ENCODE measurements around the gene CCNG2.

The CCNG2 gene

GRCh38 chr4:77167173-77167572 is 10.2 kb downstream of the CCNG2 start:
- ATAC-seq = no peak
- TF ChIP-seq ISL1 (CRISPR knock-in tag; IDR thresholded peaks at IDR 0.05) (no peak), GLIS3 (CRISPR knock-in tag; IDR thresholded peaks at IDR 0.05) (no peak), TSHZ2 (CRISPR knock-in tag; IDR thresholded peaks at IDR 0.05) (no peak), ARNTL (CRISPR knock-in tag; IDR thresholded peaks at IDR 0.05; ENCODE audit: borderline replicate concordance, low read depth) (no peak), POU6F1 (CRISPR knock-in tag; IDR thresholded peaks at IDR 0.05; ENCODE audit: borderline replicate concordance, low read depth) (no peak), ZFP30 (CRISPR knock-in tag; IDR thresholded peaks at IDR 0.05) (no peak), ZFP3 (CRISPR knock-in tag; IDR thresholded peaks at IDR 0.05) (no peak)
- TF ChIP-seq, protein P1, sequence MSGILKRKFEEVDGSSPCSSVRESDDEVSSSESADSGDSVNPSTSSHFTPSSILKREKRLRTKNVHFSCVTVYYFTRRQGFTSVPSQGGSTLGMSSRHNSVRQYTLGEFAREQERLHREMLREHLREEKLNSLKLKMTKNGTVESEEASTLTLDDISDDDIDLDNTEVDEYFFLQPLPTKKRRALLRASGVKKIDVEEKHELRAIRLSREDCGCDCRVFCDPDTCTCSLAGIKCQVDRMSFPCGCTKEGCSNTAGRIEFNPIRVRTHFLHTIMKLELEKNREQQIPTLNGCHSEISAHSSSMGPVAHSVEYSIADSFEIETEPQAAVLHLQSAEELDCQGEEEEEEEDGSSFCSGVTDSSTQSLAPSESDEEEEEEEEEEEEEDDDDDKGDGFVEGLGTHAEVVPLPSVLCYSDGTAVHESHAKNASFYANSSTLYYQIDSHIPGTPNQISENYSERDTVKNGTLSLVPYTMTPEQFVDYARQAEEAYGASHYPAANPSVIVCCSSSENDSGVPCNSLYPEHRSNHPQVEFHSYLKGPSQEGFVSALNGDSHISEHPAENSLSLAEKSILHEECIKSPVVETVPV (CRISPR knock-in tag; IDR thresholded peaks at IDR 0.05) = no peak

DNA sequence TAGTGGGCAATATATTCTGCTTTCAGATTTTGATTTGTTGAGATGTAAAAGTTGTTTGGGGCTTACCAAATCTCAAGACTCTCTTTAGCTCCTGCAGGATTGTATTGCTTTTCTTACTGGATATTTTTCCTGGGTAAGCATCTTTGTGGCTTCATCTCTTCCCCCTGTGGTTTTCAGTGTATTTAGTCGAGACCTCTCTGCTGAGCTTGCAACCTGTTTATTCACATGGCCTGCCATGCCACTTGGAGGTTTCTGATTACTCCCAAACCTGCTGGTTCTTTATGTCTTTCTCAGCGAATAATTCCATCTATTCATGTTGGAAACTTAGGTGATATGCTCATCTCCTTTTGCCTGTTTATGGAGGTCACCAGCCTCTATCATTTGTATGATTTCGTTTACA is 10.9 kb downstream of the CCNG2 start:
- no peak for ATAC-seq
- TF ChIP-seq TOX (CRISPR knock-in tag; IDR thresholded peaks at IDR 0.05; ENCODE audit: borderline replicate concordance) = no peak
- TF ChIP-seq BACH2 (CRISPR knock-in tag; IDR thresholded peaks at IDR 0.05; ENCODE audit: borderline replicate concordance) = no peak
- TF ChIP-seq ZNF565 (CRISPR knock-in tag; conservative IDR thresholded peaks at IDR 0.05; ENCODE audit: low read depth) = no peak
- TF ChIP-seq ARNTL (CRISPR knock-in tag; IDR thresholded peaks at IDR 0.05; ENCODE audit: borderline replicate concordance, low read depth) = no peak
- no peak for TF ChIP-seq ISL1 (CRISPR knock-in tag; IDR thresholded peaks at IDR 0.05)
- no peak for TF ChIP-seq SNAI2 (CRISPR knock-in tag; IDR thresholded peaks at IDR 0.05)
- TF ChIP-seq ZFP3 (CRISPR knock-in tag; IDR thresholded peaks at IDR 0.05) = no peak
- TF ChIP-seq ZNF70 (CRISPR knock-in tag; IDR thresholded peaks at IDR 0.05) = no peak
- TF ChIP-seq ESRRG (CRISPR knock-in tag; IDR thresholded peaks at IDR 0.05) = no peak
- TF ChIP-seq OSR1 (CRISPR knock-in tag; IDR thresholded peaks at IDR 0.05) = no peak
- TF ChIP-seq TCF4 (CRISPR knock-in tag; IDR thresholded peaks at IDR 0.05; ENCODE audit: borderline replicate concordance) = no peak
- TF ChIP-seq, protein P2, sequence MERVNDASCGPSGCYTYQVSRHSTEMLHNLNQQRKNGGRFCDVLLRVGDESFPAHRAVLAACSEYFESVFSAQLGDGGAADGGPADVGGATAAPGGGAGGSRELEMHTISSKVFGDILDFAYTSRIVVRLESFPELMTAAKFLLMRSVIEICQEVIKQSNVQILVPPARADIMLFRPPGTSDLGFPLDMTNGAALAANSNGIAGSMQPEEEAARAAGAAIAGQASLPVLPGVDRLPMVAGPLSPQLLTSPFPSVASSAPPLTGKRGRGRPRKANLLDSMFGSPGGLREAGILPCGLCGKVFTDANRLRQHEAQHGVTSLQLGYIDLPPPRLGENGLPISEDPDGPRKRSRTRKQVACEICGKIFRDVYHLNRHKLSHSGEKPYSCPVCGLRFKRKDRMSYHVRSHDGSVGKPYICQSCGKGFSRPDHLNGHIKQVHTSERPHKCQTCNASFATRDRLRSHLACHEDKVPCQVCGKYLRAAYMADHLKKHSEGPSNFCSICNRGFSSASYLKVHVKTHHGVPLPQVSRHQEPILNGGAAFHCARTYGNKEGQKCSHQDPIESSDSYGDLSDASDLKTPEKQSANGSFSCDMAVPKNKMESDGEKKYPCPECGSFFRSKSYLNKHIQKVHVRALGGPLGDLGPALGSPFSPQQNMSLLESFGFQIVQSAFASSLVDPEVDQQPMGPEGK (CRISPR knock-in tag; IDR thresholded peaks at IDR 0.05; ENCODE audit: borderline replicate concordance) = no peak
- TF ChIP-seq ZFP30 (CRISPR knock-in tag; IDR thresholded peaks at IDR 0.05) = no peak
- TF ChIP-seq PPARA (CRISPR knock-in tag; IDR thresholded peaks at IDR 0.05; ENCODE audit: borderline replicate concordance) = no peak
- no peak for TF ChIP-seq RARB (CRISPR knock-in tag; IDR thresholded peaks at IDR 0.05)

DNA sequence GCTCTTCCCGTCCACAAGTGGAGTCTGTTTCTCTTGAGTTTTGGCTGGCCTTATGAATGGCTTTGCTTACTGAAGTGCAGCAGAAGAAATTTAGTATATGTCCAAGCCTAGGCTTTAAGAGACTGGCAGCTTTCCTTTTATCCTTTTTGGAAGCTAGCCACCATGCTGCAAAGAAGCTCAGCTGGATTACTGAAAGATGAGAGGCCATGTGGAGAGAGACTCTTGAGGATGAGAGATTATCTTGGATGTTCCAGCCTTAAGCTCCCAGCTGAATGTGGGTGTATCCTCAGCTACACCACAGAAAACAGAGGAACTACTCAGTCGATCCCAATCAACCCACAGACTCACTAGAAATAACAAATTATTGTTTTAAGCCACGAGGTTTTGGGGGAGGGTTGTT is 12.5 kb downstream of the CCNG2 start:
- ATAC-seq = no peak
- TF ChIP-seq, protein P2 (CRISPR knock-in tag; IDR thresholded peaks at IDR 0.05; ENCODE audit: borderline replicate concordance) = no peak
- TF ChIP-seq ZC3H10 (CRISPR knock-in tag; IDR thresholded peaks at IDR 0.05) (no peak), POU6F1 (CRISPR knock-in tag; IDR thresholded peaks at IDR 0.05; ENCODE audit: borderline replicate concordance, low read depth) (no peak), ZNF70 (CRISPR knock-in tag; IDR thresholded peaks at IDR 0.05) (no peak), ESRRG (CRISPR knock-in tag; IDR thresholded peaks at IDR 0.05) (no peak), PPARA (CRISPR knock-in tag; IDR thresholded peaks at IDR 0.05; ENCODE audit: borderline replicate concordance) (no peak), RARB (CRISPR knock-in tag; IDR thresholded peaks at IDR 0.05) (no peak), ZFP30 (CRISPR knock-in tag; IDR thresholded peaks at IDR 0.05) (no peak), ZFP3 (CRISPR knock-in tag; IDR thresholded peaks at IDR 0.05) (no peak), GLIS3 (CRISPR knock-in tag; IDR thresholded peaks at IDR 0.05) (no peak), CREB5 (CRISPR knock-in tag; IDR thresholded peaks at IDR 0.05; ENCODE audit: low read depth) (no peak), ZNF8 (CRISPR knock-in tag; IDR thresholded peaks at IDR 0.05) (no peak), TOX (CRISPR knock-in tag; IDR thresholded peaks at IDR 0.05; ENCODE audit: borderline replicate concordance) (no peak), BACH2 (CRISPR knock-in tag; IDR thresholded peaks at IDR 0.05; ENCODE audit: borderline replicate concordance) (no peak), ARNTL (CRISPR knock-in tag; IDR thresholded peaks at IDR 0.05; ENCODE audit: borderline replicate concordance, low read depth) (no peak), ZNF565 (CRISPR knock-in tag; conservative IDR thresholded peaks at IDR 0.05; ENCODE audit: low read depth) (no peak), OSR1 (CRISPR knock-in tag; IDR thresholded peaks at IDR 0.05) (no peak)
- TF ChIP-seq, protein P1 (CRISPR knock-in tag; IDR thresholded peaks at IDR 0.05) = no peak
